ENCODE measurements around the gene CFB.
"Not testable (repeated sequence)": the region's sequence is repeated elsewhere in the genome, so short reads cannot be mapped to it uniquely, and the experiment has no call there.

CFB gene

GRCh38 chr6:31905041-31905440 is 40.9 kb upstream of the CFB start:
- no peak for TF ChIP-seq CTCF (IDR thresholded peaks at IDR 0.05; ENCODE audit: control insufficient read depth, insufficient read depth, low read depth, low read length, missing control alignments)
- H3K4me3 ChIP-seq (ENCODE audit: control insufficient read depth, low read depth, low read length): no peak overlapping the region
- DNase-seq (ENCODE audit: low read depth): no peak

DNA sequence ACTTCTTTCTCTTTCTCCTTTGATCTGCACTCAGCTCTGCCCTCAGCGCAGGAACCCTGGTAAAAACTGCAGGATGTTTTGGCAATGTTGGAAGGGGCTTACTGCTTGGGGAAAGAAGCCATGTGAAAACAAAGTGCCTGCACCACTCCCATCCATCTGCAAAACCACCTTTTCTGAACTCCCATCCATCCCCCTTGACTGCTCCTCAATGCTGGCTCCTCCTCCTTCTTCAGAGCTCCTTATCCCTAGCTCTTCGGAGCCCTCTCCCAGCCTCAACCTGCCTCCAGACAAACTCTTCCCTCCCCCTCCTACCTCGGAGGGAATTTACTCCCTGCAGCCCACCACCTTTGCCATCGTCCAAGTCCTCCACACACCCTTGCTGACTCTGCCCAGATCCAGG is 39.8 kb upstream of the CFB start:
- DNase-seq (ENCODE audit: low read depth): no peak
- no peak for TF ChIP-seq CTCF (IDR thresholded peaks at IDR 0.05; ENCODE audit: control insufficient read depth, insufficient read depth, low read depth, low read length, missing control alignments)
- no peak overlapping the region for H3K4me3 ChIP-seq (ENCODE audit: control insufficient read depth, low read depth, low read length)

DNA sequence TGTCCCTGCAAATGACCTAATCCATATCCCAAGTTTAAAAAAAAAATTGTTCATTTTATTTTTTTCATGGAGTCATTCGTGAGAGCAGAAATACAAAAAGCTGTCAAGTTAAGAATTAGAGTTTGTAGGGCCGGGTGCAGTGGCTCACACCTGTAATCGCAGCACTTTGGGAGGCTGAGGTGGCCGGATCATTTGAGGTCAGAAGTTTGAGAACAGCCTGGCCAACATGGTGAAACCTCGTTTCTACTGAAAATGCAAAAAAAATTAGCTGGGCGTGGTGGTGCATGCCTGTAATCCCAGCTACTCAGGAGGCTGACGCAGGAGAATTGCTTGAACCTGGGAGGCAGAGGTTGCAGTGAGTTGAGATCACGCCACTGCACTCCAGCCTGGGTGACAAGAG is 39.2 kb upstream of the CFB start:
- H3K4me3 ChIP-seq (ENCODE audit: control insufficient read depth, low read depth, low read length); DNase-seq (ENCODE audit: low read depth): not testable (repeated sequence)

GRCh38 chr6:31907158-31907813 is 38.6 kb upstream of the CFB start:
- no peak overlapping the region for H3K4me3 ChIP-seq (ENCODE audit: control insufficient read depth, low read depth, low read length)
- DNase-seq (ENCODE audit: low read depth): peak; percentile 67
- TF ChIP-seq CTCF (IDR thresholded peaks at IDR 0.05; ENCODE audit: control insufficient read depth, insufficient read depth, low read depth, low read length, missing control alignments): no peak

DNA sequence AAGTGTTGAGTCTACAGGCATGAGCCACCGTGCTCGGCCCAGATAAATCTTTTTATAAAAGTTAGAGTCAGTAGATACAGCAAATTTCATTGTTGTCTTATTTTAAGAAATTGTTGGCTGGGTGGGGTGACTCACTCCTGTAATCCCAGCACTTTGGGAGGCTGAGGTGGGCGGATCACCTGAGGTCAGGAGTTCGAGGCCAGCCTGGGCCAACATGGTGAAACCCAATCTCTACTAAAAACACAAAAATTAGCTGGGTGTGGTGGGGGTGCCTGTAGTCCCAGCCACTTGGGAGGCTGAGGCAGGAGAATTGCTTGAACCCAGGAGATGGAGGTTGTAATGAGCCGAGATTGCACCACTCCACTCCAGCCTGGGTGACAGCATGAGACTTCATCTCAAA is 37.6 kb upstream of the CFB start:
- not testable (repeated sequence) for H3K4me3 ChIP-seq (ENCODE audit: control insufficient read depth, low read depth, low read length); DNase-seq (ENCODE audit: low read depth)

DNA sequence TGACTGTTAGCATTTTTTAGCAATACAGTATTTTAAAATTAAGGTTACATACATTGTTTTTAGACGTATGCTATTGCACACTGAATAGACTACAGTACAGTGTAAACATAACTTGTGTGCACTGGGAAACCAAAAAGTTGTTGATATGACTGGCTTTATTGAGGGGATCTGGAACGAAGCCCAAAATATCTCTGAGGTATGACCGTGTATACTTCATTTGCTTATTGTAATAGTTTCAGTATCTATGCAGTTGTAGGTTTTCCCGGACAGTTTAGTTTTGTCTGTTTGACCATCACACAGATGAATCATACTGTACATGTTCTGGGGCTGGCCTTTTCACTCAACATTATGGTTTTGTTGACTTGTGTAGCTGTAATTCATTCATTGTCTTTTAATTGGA is 37.1 kb upstream of the CFB start:
- DNase-seq (ENCODE audit: low read depth): no peak
- TF ChIP-seq CTCF (IDR thresholded peaks at IDR 0.05; ENCODE audit: control insufficient read depth, insufficient read depth, low read depth, low read length, missing control alignments): no peak
- H3K4me3 ChIP-seq (ENCODE audit: control insufficient read depth, low read depth, low read length): no peak overlapping the region

DNA sequence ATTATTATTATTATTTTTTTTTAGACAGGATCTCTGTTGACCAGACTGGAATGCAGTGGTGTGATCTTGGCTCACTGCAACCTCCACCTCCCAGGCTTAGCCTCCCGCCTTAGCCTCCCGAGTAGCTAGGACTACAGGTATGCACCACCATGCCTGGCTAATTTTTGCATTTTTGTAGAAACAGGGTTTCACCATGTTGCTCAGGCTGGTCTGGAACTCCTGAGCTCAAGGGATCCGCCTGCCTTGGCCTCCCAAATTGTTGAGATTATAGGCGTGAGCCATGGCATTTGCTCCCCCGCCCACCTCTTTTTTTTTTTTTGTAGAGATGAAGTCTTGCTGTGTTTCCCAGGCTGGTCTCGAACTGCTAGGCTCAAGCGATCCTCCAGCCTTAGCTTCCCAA is 36.6 kb upstream of the CFB start:
- DNase-seq (ENCODE audit: low read depth); H3K4me3 ChIP-seq (ENCODE audit: control insufficient read depth, low read depth, low read length): not testable (repeated sequence)

DNA sequence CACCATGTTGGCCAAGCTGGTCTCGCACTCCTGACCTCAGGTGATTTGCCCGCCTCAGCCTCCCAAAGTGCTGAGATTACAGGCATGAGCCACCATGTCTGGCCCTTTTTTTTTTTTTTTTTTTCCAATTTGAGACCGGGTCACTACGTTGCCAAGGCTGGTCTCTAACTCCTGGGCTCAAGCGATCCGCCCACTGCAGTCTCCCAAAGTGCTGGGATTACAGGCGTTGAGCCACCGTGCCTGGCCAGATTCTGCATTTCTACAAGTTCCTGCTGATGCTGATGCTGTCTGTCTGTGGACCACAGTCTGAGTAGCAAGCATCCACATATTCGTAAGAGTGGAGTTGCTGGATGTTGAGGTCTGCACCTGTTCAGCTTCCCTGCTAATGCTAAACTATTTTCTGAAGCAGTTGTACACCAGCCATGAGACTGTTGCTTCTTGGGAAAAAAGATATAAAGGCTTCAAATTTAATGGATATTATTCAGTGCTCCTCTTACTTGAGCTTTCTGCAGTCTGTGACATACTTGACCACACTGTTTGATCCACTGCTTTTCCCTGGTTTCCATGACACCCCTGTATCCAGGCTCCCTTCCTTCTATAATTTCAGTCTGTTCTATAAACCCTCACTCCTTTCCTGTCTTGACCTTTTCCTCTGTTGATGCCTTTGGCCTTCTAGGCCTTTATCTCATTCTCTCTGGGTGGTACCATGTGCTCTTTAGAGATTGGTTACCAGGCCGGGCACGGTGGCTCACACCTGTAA is 33.9 kb upstream of the CFB start:
- no peak for DNase-seq (ENCODE audit: low read depth)
- no peak overlapping the region for H3K4me3 ChIP-seq (ENCODE audit: control insufficient read depth, low read depth, low read length)
- no peak for TF ChIP-seq CTCF (IDR thresholded peaks at IDR 0.05; ENCODE audit: control insufficient read depth, insufficient read depth, low read depth, low read length, missing control alignments)

Measured in AG09309 (cell line).